ENCODE results near the gene HACD1.

Gene HACD1

GRCh38 chr10:17586821-17587234 is 30.3 kb downstream of the HACD1 start:
- in situ Hi-C loops (cut with HindIII; ENCODE audit: low sequenced_read_pairs), result no loop called here

DNA sequence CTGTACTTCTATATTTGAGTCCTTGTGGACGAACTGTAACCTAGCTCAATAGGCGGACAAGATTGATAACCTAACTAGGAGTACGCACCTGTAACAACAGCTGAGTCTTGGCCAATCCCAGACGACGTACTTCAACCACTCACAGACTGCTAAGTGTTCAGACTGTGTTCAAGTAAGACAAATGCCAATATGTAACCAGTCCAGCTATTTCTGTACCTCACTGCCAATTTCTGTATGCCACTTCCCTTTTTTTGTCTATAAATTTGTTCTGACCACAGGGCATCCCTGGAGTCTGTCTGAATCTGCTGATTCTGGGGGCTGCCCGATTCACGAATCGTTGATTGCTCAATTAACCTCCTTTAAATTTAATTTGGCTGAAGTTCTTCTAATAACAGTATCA is 32.2 kb downstream of the HACD1 start:
- in situ Hi-C loops (cut with HindIII; ENCODE audit: low sequenced_read_pairs), result no loop called here

GRCh38 chr10:17580885-17581284 is 36.3 kb downstream of the HACD1 start:
- in situ Hi-C loops (cut with HindIII; ENCODE audit: low sequenced_read_pairs), result no loop called here

DNA sequence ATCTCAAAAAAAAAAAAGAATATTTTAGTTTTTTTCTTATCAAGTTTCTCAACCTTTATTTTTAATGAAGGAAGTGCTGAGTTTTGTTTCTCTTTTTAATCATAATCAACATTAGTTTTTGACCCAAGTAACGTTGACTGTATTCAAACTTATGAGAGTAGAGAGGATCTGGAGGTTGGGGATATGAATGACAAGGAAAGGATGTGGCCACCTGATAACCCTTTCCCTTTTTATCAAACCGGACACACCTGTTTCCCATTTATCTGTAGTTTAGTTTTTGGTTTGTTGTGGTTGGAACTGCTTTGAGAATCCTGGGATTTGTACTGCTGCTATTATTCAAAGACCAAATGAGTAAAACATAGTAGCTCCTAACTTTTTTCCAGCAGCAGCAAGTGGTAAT is 38.6 kb downstream of the HACD1 start:
- in situ Hi-C loops (cut with HindIII; ENCODE audit: low sequenced_read_pairs), result no loop called here

- in situ Hi-C loops (cut with HindIII; ENCODE audit: low sequenced_read_pairs), result no loop called here
These were observed 40.4 kb downstream of the HACD1 start for GRCh38 chr10:17576768-17577167.

DNA sequence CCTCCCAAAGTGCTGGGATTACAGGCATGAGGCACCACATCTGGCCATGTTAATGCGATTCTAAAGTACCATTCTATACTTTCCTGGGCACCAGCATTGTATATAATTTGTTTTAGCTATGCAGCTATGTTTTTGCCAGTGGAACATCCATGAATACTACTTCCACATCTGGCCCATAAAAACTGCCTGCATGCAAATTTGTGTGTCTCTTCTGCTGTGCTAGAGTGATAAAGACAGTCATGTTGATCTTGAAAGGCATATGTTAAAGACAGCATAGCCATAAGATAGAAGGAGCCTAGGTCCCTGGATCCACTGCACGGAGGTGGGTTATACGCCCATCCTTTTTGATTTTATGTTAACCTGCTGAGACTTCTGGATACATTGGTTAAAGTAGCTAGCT is 52.3 kb downstream of the HACD1 start:
- in situ Hi-C loops (cut with HindIII; ENCODE audit: low sequenced_read_pairs), result no loop called here

GRCh38 chr10:17563452-17563851 is 53.7 kb downstream of the HACD1 start:
- in situ Hi-C loops (cut with HindIII; ENCODE audit: low sequenced_read_pairs), result no loop called here

GRCh38 chr10:17562614-17563013 is 54.6 kb downstream of the HACD1 start:
- in situ Hi-C loops (cut with HindIII; ENCODE audit: low sequenced_read_pairs), result no loop called here

DNA sequence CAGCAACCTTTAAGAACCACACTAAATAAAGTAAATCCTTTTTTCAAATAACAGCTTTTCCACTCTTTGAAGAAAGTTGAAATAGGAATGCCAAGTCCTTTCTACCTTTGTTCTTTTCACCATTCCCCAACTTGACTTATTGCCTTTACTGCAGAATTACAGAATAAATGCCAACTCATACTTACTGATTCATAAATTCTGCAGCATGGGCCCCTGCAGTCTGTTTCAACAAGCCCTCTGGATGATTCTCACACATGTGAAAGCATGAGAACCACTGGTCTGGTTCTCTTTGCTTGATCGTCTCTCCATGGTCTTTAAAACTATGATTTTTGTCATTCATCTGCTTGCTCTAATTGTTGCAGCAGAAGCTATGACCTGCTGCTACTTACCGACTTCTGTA is 56.1 kb downstream of the HACD1 start:
- in situ Hi-C loops (cut with HindIII; ENCODE audit: low sequenced_read_pairs), result no loop called here

- in situ Hi-C loops (cut with HindIII; ENCODE audit: low sequenced_read_pairs), result no loop called here
These were observed 59.7 kb downstream of the HACD1 start for GRCh38 chr10:17557459-17557858.

DNA sequence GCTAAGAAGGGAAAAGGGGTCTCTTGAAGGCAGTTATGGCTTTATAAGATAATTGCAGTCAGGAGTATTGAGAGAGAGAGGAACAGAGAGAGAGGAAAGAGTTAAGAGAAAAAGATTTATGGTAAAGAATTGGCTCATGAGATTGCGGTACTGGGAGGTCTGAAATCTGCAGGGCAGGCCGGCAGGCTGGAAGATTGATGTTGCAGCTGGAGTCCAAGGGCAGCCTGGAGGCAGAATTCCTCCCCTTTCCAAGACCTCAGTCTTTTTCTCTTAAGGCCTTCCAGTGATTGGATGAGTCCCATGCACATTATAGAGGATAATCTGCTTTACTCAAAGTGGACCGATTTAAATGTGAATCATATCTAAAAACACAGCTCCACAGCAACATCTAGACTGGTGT is 68.4 kb downstream of the HACD1 start:
- in situ Hi-C loops (cut with HindIII; ENCODE audit: low sequenced_read_pairs), result no loop called here

GRCh38 chr10:17548162-17548561 is 69.0 kb downstream of the HACD1 start:
- in situ Hi-C loops (cut with HindIII; ENCODE audit: low sequenced_read_pairs), result no loop called here

GRCh38 chr10:17547060-17547459 is 70.1 kb downstream of the HACD1 start:
- in situ Hi-C loops (cut with HindIII; ENCODE audit: low sequenced_read_pairs), result no loop called here

DNA sequence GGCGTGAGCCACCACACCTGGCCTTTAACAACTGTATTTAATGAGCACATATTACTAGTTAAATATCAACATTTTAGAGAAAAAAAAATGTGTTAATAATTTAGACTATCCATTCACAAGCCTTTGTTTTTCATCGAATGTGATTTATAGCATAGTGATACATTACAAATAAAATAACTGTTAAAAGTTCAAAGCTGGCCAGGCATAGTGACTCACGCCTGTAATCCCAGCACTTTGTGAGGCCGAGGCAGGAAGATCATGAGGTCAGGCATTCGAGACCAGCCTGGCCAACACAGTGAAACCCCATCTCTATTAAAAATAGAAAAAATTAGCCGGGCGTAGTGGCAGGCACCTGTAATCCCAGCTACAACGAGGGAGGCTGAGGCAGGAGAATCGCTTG is 72.7 kb downstream of the HACD1 start:
- in situ Hi-C loops (cut with HindIII; ENCODE audit: low sequenced_read_pairs), result no loop called here
